Activated naive CD8-positive, alpha-beta T cell treated with anti-CD3 and anti-CD28 coated beads, Interleukin-2, amount 10 ng/mL, durations not matched to agents 7 days and 5 days (primary cell): ENCODE data around the gene ARHGAP26. TPM values are rescaled to one million over a fixed set of nuclear protein-coding genes. Genes with fewer than 3 reads are reported as not detected.
A peak's percentile ranks its signal among the peaks of the same experiment; 100 is the strongest.

Source experiments
- ATAC-seq: fragments of 150-1000 bp; cut with Tn5 transposase; one replicate; pipeline ENCODE4 v1.10.0; 2021; ENCODE audit warnings: low read depth, moderate library complexity
- POLR2A ChIA-PET: fragments of 350-600 bp; sonication (Branson Sonifier 250); formaldehyde crosslinking; loops from one replicate; lab custom pipeline; 2021; ENCODE audit warnings: antibody characterized with exemption; lab: Charles Lee
- DNase-seq: peaks from one replicate; pipeline ENCODE4 v3.0.0; 2021
- H3K27ac Mint-ChIP-seq: one replicate; pipeline ENCODE4 v1.8.0; 2022; ENCODE audit warnings: mild to moderate bottlenecking, mixed read lengths
- H3K27me3 Mint-ChIP-seq: one replicate; pipeline ENCODE4 v1.8.0; 2022; ENCODE audit warnings: mild to moderate bottlenecking, moderate library complexity, mixed read lengths
- H3K36me3 Mint-ChIP-seq: one replicate; pipeline ENCODE4 v1.8.0; 2021; ENCODE audit warnings: mild to moderate bottlenecking, mixed read lengths
- H3K4me1 Mint-ChIP-seq: one replicate; pipeline ENCODE4 v1.8.0; 2021; ENCODE audit warnings: mixed read lengths
- H3K4me3 Mint-ChIP-seq: one replicate; pipeline ENCODE4 v1.8.0; 2022; ENCODE audit warnings: mild to moderate bottlenecking, moderate library complexity, mixed read lengths
- H3K9me3 Mint-ChIP-seq: one replicate; pipeline ENCODE4 v1.8.0; 2021; ENCODE audit warnings: mixed read lengths
- total RNA-seq, 2 experiments: library from RNA; stranded (reverse); gene quantifications; one replicate each; pipeline ENCODE4 v1.2.3, GENCODE V29; 2021

The ARHGAP26 gene
- total RNA-seq, 2 experiments from 2014 or later, result 30.6 to 32.0 TPM

DNA sequence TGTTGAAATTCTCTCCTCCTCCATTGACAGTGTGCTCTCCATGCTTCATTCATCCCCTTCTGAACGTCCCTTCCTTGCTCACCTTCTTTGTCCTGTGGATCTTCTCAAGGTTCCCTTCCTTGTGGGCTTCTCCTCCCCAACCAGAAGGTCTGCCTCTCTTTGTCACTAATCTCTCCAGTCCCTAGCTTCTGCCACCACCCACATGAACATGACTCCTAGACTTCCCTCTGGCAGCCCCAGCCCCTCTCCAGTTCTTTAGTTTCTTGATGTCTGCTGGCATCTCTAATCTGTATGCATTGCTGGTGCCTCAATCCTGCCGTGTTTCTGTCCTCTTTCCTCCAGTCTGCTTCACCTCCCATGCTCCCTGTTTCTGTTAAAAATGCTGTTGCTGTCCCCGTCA, 79.3 kb downstream of the ARHGAP26 start:
- Mint-ChIP-seq H3K9me3 (no peaks in the 10 kb centered on the region), H3K27ac (peak overlapping the region; percentile 62)

DNA sequence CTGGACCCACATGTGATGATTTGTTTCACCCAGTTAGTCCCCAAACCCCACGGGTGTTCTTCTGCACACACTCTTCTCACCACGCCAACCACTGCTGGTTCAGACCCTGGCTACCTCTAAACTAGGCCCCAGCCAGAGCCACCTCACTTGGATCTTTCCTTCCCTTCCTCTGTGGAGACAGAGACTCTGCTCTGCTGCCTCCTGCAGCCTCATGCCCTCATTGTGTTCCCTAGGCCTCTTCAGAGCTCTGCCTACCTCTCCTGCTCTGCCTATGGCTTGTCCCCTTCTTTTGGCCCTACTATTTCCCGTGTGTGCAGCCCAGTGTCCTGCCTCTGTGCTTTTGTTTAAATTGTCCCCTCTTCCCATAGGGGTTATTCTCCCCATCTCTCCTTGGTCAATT, 79.7 kb downstream of the ARHGAP26 start:
- no peak for DNase-seq
- no peak for ATAC-seq
- Mint-ChIP-seq H3K4me1 (peaks cover 33% of the 10 kb centered on the region), H3K27me3 (no peaks in the 10 kb centered on the region), H3K36me3 (peaks cover 2% of the 10 kb centered on the region), H3K27ac (no peak overlapping the region), H3K9me3 (no peaks in the 10 kb centered on the region), H3K4me3 (no peak overlapping the region)
- POLR2A ChIA-PET, result no interaction called here

More for the DNA sequence above, 79.3 kb downstream of the ARHGAP26 start:
- peaks cover 35% of the 10 kb centered on the region for H3K4me1 Mint-ChIP-seq
- DNase-seq (no peak), ATAC-seq (no peak)
- peaks cover 2% of the 10 kb centered on the region for H3K36me3 Mint-ChIP-seq
- H3K27me3 Mint-ChIP-seq, result no peaks in the 10 kb centered on the region
- no peak overlapping the region for H3K4me3 Mint-ChIP-seq
- POLR2A ChIA-PET, result no interaction called here

DNA sequence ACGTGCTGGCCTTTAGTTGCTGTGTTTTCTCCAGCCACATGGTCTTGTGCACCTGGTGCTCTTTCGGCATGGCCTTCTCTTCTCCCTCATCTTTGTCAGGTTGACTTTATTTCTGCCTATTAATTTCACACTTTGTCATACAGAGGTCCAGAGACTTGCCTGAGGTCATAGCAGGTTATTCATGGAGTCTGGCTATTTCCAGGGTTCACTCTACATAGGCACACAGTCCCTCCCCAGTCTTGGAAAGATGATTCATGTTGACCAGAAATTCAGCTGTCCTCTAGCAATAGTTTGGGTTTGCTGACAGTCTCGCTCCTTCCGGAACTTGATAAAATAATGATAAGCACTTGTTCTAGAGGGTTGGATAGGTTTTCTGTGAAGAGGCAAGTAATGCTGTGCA, 81.6 kb downstream of the ARHGAP26 start:
- Mint-ChIP-seq H3K36me3 (peaks cover 5% of the 10 kb centered on the region), H3K4me1 (peaks cover 15% of the 10 kb centered on the region), H3K9me3 (no peaks in the 10 kb centered on the region), H3K27ac (no peak overlapping the region), H3K27me3 (no peaks in the 10 kb centered on the region), H3K4me3 (no peak overlapping the region)
- no peak for ATAC-seq
- POLR2A ChIA-PET, result no interaction called here
- no peak for DNase-seq

DNA sequence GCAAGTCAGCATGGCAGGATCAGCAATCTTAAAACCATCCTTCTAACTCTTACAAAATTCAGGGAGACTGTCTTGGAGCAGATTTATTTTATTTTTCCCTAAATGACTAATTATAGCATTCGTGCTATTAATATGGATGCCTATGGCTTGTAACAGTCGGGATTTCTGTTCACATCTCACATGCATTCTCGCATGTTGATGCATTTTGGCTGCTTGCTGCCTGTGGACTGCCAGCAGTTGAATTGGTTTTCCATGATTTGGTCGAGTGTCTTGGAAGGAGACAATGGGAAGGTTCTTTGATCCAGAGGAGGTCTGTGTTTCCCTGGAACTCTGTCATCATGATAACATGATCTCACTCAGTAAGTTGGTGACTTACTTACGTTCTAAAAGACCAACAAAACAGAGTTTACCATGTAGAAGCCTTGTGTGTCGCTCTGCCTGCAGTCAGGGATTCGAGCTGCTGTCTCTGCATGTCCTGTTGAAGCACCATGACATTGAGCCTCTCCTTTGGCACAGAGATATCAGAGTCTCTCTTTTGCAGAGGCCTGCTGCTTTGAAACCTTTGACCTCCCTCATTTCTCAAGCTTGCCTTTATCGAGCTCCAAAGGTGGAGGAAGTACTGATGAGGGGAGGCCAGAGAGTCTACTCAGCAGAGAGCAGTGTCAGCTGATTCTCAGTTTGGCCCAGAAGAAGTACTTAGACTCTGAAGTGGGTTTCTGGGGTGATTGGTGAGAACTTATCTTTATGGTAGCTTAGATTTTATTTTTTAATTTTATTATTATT, 82.4 kb downstream of the ARHGAP26 start:
- Mint-ChIP-seq H3K27me3 (no peaks in the 10 kb centered on the region), H3K9me3 (no peaks in the 10 kb centered on the region), H3K4me3 (no peak overlapping the region), H3K4me1 (peaks cover 14% of the 10 kb centered on the region), H3K36me3 (peaks cover 5% of the 10 kb centered on the region), H3K27ac (no peak overlapping the region)
- ATAC-seq, result no peak
- DNase-seq, result no peak
- POLR2A ChIA-PET, result no interaction called here

DNA sequence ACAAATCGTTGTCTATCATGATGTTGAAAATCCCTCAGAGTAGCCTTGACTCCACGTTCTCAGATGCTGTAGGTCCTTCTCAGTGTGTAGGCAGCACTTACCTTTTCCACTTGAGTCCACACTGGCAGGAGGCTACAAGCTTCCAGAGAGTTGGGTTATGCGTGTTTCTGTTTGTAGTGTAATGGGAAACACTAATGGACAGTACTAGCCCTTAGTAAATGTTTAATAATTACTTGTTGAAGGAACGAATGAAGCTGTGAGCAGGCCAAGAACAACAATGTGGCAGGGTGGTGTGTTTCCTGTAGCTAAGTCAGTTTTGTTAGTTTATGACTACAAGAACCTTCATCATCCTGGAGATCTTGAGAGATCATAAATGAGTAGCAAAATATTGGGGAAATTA, 83.5 kb downstream of the ARHGAP26 start:
- H3K9me3 Mint-ChIP-seq, result no peaks in the 10 kb centered on the region
- POLR2A ChIA-PET, result no interaction called here

DNA sequence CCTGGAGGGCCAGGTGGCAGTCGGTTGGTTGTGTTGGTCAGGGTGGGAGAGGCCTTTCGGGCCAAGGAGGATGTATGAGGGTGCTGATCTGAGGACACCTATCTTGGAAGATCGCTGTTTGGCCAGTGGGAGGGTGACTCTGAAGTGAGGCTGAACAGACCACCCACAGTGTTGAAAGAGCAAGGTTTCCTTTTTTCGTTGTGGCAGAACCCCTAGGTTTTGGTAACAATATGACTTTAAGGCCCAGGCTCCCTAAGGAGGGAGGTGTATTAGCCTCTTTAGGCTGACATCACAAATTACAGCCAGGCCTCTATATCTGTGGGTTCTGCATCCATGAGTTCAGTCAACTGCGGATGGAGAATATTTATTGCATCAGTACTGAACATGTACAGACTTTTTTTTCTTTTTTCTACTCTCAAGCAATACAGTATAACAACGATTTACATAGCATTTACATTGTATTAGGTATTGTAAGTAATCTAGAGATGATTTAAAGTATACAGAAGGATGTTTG, 86.1 kb downstream of the ARHGAP26 start:
- no peak for DNase-seq
- Mint-ChIP-seq H3K9me3 (no peaks in the 10 kb centered on the region), H3K4me3 (no peak overlapping the region), H3K4me1 (peaks cover 14% of the 10 kb centered on the region), H3K36me3 (peaks cover 3% of the 10 kb centered on the region), H3K27me3 (no peaks in the 10 kb centered on the region), H3K27ac (no peak overlapping the region)
- POLR2A ChIA-PET, result no interaction called here
- no peak for ATAC-seq

More for the DNA sequence above, 83.5 kb downstream of the ARHGAP26 start:
- no peaks in the 10 kb centered on the region for H3K27me3 Mint-ChIP-seq
- no peak overlapping the region for H3K4me3 Mint-ChIP-seq
- H3K36me3 Mint-ChIP-seq, result peaks cover 5% of the 10 kb centered on the region
- DNase-seq, result no peak
- peaks cover 16% of the 10 kb centered on the region for H3K4me1 Mint-ChIP-seq
- ATAC-seq, result no peak
- H3K27ac Mint-ChIP-seq, result no peak overlapping the region

DNA sequence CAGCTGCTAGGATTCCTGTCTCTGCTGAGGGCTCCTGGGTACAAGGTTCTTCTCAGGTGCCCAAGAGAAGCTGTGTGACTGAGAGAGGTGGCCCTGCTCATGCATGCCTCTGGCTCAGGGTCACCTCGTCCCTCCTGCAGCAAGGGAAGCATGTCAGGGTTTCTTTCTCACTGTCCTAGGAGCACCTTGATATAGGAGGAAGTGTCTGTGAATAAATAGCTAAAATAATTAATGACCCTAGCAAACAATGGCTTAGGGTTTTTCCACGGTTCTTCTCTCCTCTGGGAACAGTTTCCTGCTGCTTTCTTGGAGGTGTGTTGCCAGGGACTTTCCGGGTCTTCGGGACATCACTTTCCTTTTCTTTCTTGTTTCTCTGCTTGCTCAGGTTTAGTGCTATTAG, 87.2 kb downstream of the ARHGAP26 start:
- Mint-ChIP-seq H3K4me1 (peaks cover 15% of the 10 kb centered on the region), H3K9me3 (no peaks in the 10 kb centered on the region), H3K27me3 (no peaks in the 10 kb centered on the region), H3K27ac (no peak overlapping the region), H3K4me3 (no peak overlapping the region), H3K36me3 (peaks cover 3% of the 10 kb centered on the region)
- DNase-seq (no peak), ATAC-seq (no peak)
- POLR2A ChIA-PET, result no interaction called here

DNA sequence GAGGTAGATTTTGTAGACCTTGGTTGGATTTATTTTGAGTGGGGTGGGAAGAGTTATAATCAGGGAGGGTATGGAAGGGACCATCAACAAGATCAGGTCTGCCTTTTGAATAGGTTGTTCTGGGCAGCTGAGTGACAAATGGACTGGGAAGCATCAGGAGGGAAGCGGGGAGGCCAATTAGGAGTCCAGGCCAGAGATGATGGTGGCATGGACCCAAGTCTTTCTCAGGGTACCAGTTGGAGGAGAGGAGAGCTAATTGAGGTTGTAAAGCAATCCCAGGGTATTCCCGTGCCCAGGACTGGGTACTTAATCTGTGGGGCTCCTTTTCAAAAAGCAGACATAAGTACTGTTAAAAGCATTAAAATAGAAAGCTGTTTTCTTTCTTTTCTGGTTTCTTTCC, 88.9 kb downstream of the ARHGAP26 start:
- H3K4me3 Mint-ChIP-seq, result no peak overlapping the region
- no peak for DNase-seq
- H3K27ac Mint-ChIP-seq, result no peak overlapping the region
- H3K27me3 Mint-ChIP-seq, result no peaks in the 10 kb centered on the region
- POLR2A ChIA-PET, result no interaction called here
- no peaks in the 10 kb centered on the region for H3K9me3 Mint-ChIP-seq
- ATAC-seq, result no peak
- H3K4me1 Mint-ChIP-seq, result peaks cover 18% of the 10 kb centered on the region
- H3K36me3 Mint-ChIP-seq, result peaks cover 3% of the 10 kb centered on the region

DNA sequence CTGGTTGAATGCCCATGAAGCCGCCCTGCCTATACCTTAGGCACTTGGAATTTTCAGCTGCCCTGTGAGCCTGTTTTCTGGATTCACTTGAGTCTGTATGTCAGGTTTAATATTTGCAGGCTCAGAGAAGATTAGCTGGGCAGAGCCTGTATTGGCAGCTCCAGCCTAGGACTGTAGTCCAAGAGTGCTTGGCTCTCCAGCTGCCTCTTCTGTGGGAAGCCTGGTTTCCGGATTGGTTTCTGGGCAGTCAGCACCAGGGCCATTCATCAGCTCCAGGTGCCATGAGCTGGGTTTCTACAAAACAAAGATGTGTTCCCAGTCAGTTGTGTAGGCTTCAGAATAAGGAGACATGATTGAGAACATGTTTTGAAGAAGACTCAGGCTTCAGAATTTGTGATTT, 90.1 kb downstream of the ARHGAP26 start:
- DNase-seq, result no peak
- H3K9me3 Mint-ChIP-seq, result no peaks in the 10 kb centered on the region

DNA sequence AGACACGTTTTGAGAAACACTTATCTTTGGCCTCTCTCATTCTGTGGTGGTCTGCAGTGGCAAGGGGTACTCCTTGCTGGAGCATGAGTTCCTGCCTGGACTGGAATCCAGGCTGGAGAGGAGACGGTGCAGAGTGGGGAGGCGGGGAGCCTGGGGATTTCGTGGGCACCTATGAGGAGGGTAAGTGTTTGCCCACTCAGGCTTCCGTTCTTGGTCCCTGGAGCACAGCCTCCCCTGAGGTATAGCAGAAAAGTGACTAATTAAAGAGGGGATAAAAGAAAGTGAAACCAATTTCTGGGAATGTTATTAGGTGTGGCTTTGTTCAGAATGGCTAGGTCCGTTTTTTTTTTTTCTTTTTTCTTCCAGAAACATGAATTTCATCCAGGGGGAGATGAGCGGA, 90.8 kb downstream of the ARHGAP26 start:
- ATAC-seq, result no peak
- Mint-ChIP-seq H3K36me3 (peaks cover 2% of the 10 kb centered on the region), H3K9me3 (no peaks in the 10 kb centered on the region), H3K27me3 (peaks cover 1% of the 10 kb centered on the region), H3K4me3 (no peak overlapping the region), H3K4me1 (peaks cover 29% of the 10 kb centered on the region), H3K27ac (no peak overlapping the region)
- POLR2A ChIA-PET, result no interaction called here
- no peak for DNase-seq

More for the DNA sequence above, 90.1 kb downstream of the ARHGAP26 start:
- no peak for ATAC-seq
- Mint-ChIP-seq H3K27me3 (peaks cover 1% of the 10 kb centered on the region), H3K4me1 (peaks cover 25% of the 10 kb centered on the region), H3K36me3 (peaks cover 3% of the 10 kb centered on the region), H3K27ac (no peak overlapping the region), H3K4me3 (no peak overlapping the region)
- POLR2A ChIA-PET, result interaction anchor here (0.6 kb wide), 1 partner anchor 22 kb away, joined by 3 read pairs; no protein-coding TSS in a partner anchor

DNA sequence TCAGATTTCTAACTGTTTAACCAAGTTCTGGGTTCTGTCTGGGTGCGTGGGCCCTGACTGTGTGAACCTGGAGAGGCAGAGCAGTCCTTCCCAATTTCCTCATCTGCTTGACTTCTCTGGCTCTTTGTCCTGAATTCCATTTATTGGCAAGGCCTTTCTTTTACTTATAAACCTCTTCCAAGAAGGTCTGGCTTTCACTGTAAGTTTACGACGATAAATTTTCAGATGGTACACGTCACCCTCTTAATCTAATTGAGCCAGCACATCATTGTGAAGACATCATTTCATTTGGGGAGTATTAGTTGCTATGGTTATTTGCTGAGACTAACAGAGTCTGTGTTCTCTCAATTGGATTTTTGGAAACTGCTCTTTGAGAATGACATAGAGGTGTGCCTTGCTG, 92.4 kb downstream of the ARHGAP26 start:
- Mint-ChIP-seq H3K4me3 (no peak overlapping the region), H3K27me3 (peaks cover 1% of the 10 kb centered on the region), H3K9me3 (no peaks in the 10 kb centered on the region), H3K36me3 (no peaks in the 10 kb centered on the region), H3K4me1 (peaks cover 37% of the 10 kb centered on the region), H3K27ac (no peak overlapping the region)
- POLR2A ChIA-PET, result no interaction called here
- DNase-seq (no peak), ATAC-seq (no peak)

DNA sequence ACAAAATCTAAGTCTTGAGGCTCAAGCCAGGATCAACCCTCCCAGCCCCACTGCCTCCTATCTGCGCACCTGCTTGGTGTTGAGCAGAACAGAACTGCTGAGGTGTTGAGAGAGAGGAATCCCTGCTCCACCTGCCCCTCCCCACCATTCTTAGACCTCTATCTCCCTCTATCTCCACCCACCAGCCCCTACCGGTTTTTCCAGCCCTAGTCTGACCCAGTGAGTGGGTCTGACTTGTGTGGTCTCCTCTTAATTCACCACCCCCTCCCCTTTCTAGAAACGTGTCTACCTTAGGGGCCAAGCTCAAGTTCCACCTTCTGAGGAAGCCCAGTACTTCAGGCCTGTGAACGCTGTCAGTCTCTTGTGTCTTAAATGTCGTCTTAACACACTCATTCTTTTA, 93.7 kb downstream of the ARHGAP26 start:
- Mint-ChIP-seq H3K9me3 (no peaks in the 10 kb centered on the region), H3K4me3 (no peak overlapping the region), H3K27me3 (peaks cover 1% of the 10 kb centered on the region), H3K4me1 (peaks cover 35% of the 10 kb centered on the region), H3K27ac (peak overlapping the region; percentile 50), H3K36me3 (no peaks in the 10 kb centered on the region)
- DNase-seq (no peak), ATAC-seq (no peak)
- POLR2A ChIA-PET, result interaction anchor here (0.7 kb wide), 1 partner anchor 81 kb away, joined by 3 read pairs; no protein-coding TSS in a partner anchor

DNA sequence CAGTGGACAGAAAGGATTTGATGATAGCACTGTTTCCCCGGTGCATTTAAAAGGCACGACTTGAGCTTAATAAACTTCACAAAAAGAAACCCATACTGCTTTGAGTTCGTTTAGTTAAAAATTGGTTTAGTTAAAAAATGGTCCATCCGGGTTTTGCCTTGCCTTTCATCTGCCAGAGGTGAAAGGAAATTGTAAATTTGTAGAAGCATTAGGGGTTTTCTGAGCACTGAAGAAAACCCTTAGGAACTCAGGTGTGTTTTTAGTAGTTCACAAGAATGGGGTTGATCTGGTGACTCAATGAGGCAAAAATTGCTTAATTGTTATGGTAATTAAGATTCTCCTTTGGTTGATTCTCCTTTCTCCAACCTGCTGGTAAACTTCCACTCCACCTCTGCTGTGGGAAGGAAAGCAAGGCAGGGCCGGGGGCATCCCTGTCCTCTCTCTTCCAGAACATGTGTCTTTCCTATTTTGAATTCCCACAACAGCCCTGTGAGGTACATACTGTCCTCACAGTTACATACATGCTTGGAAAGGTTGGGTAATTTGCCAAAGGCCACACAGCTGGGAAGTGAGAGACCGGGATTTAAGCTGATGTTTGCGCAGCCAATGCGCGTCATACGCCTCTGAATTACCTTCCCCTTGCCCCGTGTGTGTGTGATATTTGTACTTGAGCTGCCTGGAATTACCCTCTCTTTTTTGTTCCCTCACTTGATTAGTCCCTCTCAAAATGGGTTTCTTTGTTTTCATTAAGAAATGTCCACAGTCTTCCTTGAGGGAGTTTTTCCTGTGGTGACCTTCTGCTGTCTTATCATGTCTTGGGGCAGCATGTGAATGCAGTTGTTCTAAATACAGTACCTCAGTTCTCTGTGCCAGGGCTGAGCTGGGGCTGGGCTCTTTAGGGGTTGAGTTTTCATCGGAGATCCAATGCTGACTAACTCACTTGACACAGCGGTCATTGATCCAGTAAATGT, 94.4 kb downstream of the ARHGAP26 start:
- POLR2A ChIA-PET, result interaction anchor here (0.7 kb wide), 1 partner anchor 82 kb away, joined by 3 read pairs; no protein-coding TSS in a partner anchor
- Mint-ChIP-seq H3K4me3 (no peak overlapping the region), H3K27ac (peak overlapping the region; percentile 50), H3K27me3 (peaks cover 1% of the 10 kb centered on the region), H3K9me3 (no peaks in the 10 kb centered on the region), H3K4me1 (peaks cover 35% of the 10 kb centered on the region), H3K36me3 (no peaks in the 10 kb centered on the region)
- no peak for DNase-seq
- ATAC-seq, result peak; percentile 30
